Prostate gland (tissue), 2 donors: ENCODE data around the gene NIPAL3.

Experiments
- POLR2A ChIP-seq: fragments of 450-650 bp; IDR thresholded peaks from one replicate; pipeline ENCODE4 v1.6.1; 2016; ENCODE audit warnings: antibody characterized with exemption, mild to moderate bottlenecking
- POLR2AphosphoS5 ChIP-seq: sonication (generic); formaldehyde crosslinking; IDR thresholded peaks from one replicate; pipeline ENCODE4 v1.6.1; 2017; ENCODE audit warnings: antibody characterized with exemption
- TF ChIP-seq, protein P1 (sequence below), 4 experiments: fragments of 200-600 bp in 2 of 4; fragments of 450-650 bp in 2 of 4; sonication (generic) in 2 of 4; IDR thresholded peaks; 1 replicate in 3 of 4; 2 replicates in 1 of 4; pipeline ENCODE4 v1.5.1; 2016 to 2019; ENCODE audit warnings: antibody characterized with exemption in 4 of 4, mild to moderate bottlenecking in 2 of 4, moderate library complexity in 2 of 4

DNA sequence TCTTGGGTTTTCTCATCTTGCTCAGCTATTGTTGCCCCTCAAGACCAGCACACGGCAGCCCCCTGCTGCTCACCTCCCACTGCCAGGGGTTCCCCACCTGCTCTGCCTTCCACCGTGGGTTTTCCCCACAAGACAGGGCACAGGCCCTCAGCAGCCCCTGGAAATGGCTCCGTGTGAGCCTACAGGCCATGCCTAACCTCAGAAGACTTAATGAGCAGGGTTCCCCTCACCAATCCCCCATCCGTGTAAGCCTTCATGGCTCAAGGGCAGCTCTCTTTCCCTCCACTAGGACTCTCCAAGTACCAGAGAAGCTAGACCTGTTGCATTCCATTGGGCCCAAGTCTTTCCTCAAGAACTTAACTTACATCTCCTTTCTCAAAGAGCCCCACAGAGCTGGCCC is 68.6 kb downstream of the NIPAL3 start:
- TF ChIP-seq, protein P1, sequence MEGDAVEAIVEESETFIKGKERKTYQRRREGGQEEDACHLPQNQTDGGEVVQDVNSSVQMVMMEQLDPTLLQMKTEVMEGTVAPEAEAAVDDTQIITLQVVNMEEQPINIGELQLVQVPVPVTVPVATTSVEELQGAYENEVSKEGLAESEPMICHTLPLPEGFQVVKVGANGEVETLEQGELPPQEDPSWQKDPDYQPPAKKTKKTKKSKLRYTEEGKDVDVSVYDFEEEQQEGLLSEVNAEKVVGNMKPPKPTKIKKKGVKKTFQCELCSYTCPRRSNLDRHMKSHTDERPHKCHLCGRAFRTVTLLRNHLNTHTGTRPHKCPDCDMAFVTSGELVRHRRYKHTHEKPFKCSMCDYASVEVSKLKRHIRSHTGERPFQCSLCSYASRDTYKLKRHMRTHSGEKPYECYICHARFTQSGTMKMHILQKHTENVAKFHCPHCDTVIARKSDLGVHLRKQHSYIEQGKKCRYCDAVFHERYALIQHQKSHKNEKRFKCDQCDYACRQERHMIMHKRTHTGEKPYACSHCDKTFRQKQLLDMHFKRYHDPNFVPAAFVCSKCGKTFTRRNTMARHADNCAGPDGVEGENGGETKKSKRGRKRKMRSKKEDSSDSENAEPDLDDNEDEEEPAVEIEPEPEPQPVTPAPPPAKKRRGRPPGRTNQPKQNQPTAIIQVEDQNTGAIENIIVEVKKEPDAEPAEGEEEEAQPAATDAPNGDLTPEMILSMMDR (IDR thresholded peaks at IDR 0.05) = no peak
- TF ChIP-seq POLR2A (no peak), POLR2AphosphoS5 (no peak)
